B cell (primary cell): Measurements from ENCODE around the gene TUBA4A. TPM values are rescaled to one million over a fixed set of nuclear protein-coding genes. Genes with fewer than 3 reads are reported as not detected.

Experiments used
- ATAC-seq: fragments of 200-7000 bp; cut with Tn5 transposase; one replicate; pipeline ENCODE4 v1.10.0; 2021; ENCODE audit warnings: low read depth, mild to moderate bottlenecking, moderate number of reproducible peaks, moderate library complexity
- CTCF ChIA-PET: fragments of 350-600 bp; sonication (Branson Sonifier 250); formaldehyde crosslinking; loops from one replicate; lab custom pipeline; 2021; ENCODE audit warnings: antibody characterized with exemption, inconsistent platforms; lab: Charles Lee
- POLR2A ChIA-PET: fragments of 350-600 bp; sonication (Branson Sonifier 250); formaldehyde crosslinking; loops from one replicate; lab custom pipeline; 2021; ENCODE audit warnings: antibody characterized with exemption; lab: Charles Lee
- DNase-seq: peaks from one replicate; pipeline ENCODE4 v3.0.0; 2013
- H2AFZ ChIP-seq: 2 replicates; pipeline ENCODE4 v1.6.1; 2012; ENCODE audit warnings: mild to moderate bottlenecking, low read depth, low read length; ENCODE audit not compliant: insufficient read depth, poor library complexity, severe bottlenecking
- H3K27ac ChIP-seq, 2 donors: 1 replicate in 1 of 2; 2 replicates in 1 of 2; pipeline ENCODE4 v1.5.1; 2012 to 2013; ENCODE audit warnings: low read length in 2 of 2, mild to moderate bottlenecking in 2 of 2, moderate library complexity in 1 of 2
- H3K27me3 ChIP-seq, 4 experiments: fragments of 200-600 bp in 1 of 4; sonication (generic) in 1 of 4; replicated peaks in 1 of 4; 1 replicate in 2 of 4; 2 replicates in 2 of 4; pipeline versions ENCODE4 v1.6.1 to v1.7.0; 2013 to 2016; ENCODE audit warnings: low read length in 3 of 4, mild to moderate bottlenecking in 2 of 4, mixed read lengths in 1 of 4, moderate library complexity in 1 of 4; ENCODE audit not compliant: insufficient read depth in 4 of 4, control insufficient read depth in 3 of 4; ENCODE audit errors: control extremely low read depth in 1 of 4
- H3K36me3 ChIP-seq, 2 experiments: replicated peaks in 1 of 2; 1 replicate in 1 of 2; 2 replicates in 1 of 2; pipeline versions ENCODE4 v1.6.1 to v1.7.1; 2013; ENCODE audit warnings: low read length in 1 of 2; ENCODE audit not compliant: insufficient read depth in 2 of 2, control insufficient read depth in 1 of 2; ENCODE audit errors: control extremely low read depth in 1 of 2, extremely low read depth in 1 of 2
- H3K4me1 ChIP-seq, 2 donors: fragments of 200-600 bp in 1 of 2; sonication (generic) in 1 of 2; 1 replicate in 1 of 2; 2 replicates in 1 of 2; pipeline versions ENCODE4 v1.5.1 to v1.6.1; 2013 to 2017; ENCODE audit warnings: low read length in 2 of 2; ENCODE audit not compliant: control insufficient read depth in 2 of 2, insufficient read depth in 2 of 2
- H3K4me2 ChIP-seq: replicated peaks from 2 replicates; pipeline ENCODE3; 2012; ENCODE audit warnings: mild to moderate bottlenecking, low read depth, low read length; ENCODE audit not compliant: poor library complexity, severe bottlenecking
- H3K4me3 ChIP-seq, 5 experiments: fragments of 200-600 bp in 1 of 5; sonication (generic) in 1 of 5; 1 replicate in 3 of 5; 2 replicates in 2 of 5; pipeline versions ENCODE4 v1.5.1 to v1.7.0; 2011 to 2016; ENCODE audit warnings: low read length in 4 of 5, mild to moderate bottlenecking in 4 of 5, low read depth in 2 of 5, control low read depth in 1 of 5, moderate library complexity in 1 of 5; ENCODE audit not compliant: insufficient read depth in 1 of 5; ENCODE audit errors: control extremely low read depth in 1 of 5, extremely low read depth in 1 of 5
- H3K79me2 ChIP-seq: fragments of 200-600 bp; sonication (generic); one replicate; pipeline ENCODE4 v1.6.0; 2016; ENCODE audit warnings: low read length; ENCODE audit not compliant: control insufficient read depth, insufficient read depth
- H3K9ac ChIP-seq: fragments of 200-600 bp; sonication (generic); 2 replicates; pipeline ENCODE4 v1.6.1; 2017; ENCODE audit warnings: mild to moderate bottlenecking, low read length, moderate library complexity
- H3K9me3 ChIP-seq, 3 donors: one replicate each; pipeline versions ENCODE4 v1.6.1 to v1.7.1; 2013; ENCODE audit warnings: low read length in 2 of 3; ENCODE audit not compliant: control insufficient read depth in 2 of 3, insufficient read depth in 1 of 3; ENCODE audit errors: control extremely low read depth in 1 of 3
- H4K20me1 ChIP-seq: 2 replicates; pipeline ENCODE4 v1.6.0; 2012; ENCODE audit warnings: mild to moderate bottlenecking, low read length; ENCODE audit not compliant: insufficient read depth, control insufficient read depth, poor library complexity, severe bottlenecking
- H3K27ac Mint-ChIP-seq: one replicate; pipeline ENCODE4 v1.8.0; 2021; ENCODE audit warnings: mixed read lengths
- H3K27me3 Mint-ChIP-seq: one replicate; pipeline ENCODE4 v1.8.0; 2021; ENCODE audit warnings: mixed read lengths
- H3K4me1 Mint-ChIP-seq: one replicate; pipeline ENCODE4 v1.8.0; 2021; ENCODE audit warnings: mixed read lengths
- H3K4me3 Mint-ChIP-seq: one replicate; pipeline ENCODE4 v1.8.0; 2021; ENCODE audit warnings: mixed read lengths
- H3K9me3 Mint-ChIP-seq: one replicate; pipeline ENCODE4 v1.8.0; 2022; ENCODE audit warnings: mixed read lengths; ENCODE audit not compliant: insufficient read depth
- EZH2 ChIP-seq: IDR thresholded peaks from 2 replicates; pipeline ENCODE4 v1.6.1; 2012; ENCODE audit warnings: borderline replicate concordance, low read depth, mild to moderate bottlenecking, moderate library complexity, low read length; ENCODE audit not compliant: insufficient read depth, poor library complexity, severe bottlenecking
- WGBS: methylation state at CpG from one replicate; pipeline ENCODE4 v1.1.5; 2013; ENCODE audit warnings: missing lambda C conversion rate; ENCODE audit not compliant: insufficient coverage; 5-methylcytosine and 5-hydroxymethylcytosine counted together
- intact Hi-C: fragments of 100-400 bp; cut with micrococcal nuclease; formaldehyde crosslinking; loops from one replicate; pipeline ENCODE4 v1.10.0; 2022
- polyA plus RNA-seq: library from polyadenylated mRNA; depleted of rRNA; stranded (reverse); fragments of >200 nt; gene quantifications from 2 replicates; pipeline ENCODE4 v1.2.3, GENCODE V29; 2012
- total RNA-seq, 2 donors: library from RNA; stranded (reverse); fragments of 120-200 nt in 1 of 2; gene quantifications; 1 replicate in 1 of 2; 2 replicates in 1 of 2; pipeline versions ENCODE4 v1.2.3 to v1.2.4, GENCODE V29; 2013 to 2022
- TF ChIP-seq, protein P1 (sequence below): fragments of 200-600 bp; IDR thresholded peaks from one replicate; pipeline ENCODE4 v1.8.0; 2022; ENCODE audit warnings: antibody characterized with exemption, mild to moderate bottlenecking

The TUBA4A gene
- total and polyA plus RNA-seq, 2 donors (not counting 1 experiment from before 2014, with no cell fraction given), result 196 to 338 TPM

DNA sequence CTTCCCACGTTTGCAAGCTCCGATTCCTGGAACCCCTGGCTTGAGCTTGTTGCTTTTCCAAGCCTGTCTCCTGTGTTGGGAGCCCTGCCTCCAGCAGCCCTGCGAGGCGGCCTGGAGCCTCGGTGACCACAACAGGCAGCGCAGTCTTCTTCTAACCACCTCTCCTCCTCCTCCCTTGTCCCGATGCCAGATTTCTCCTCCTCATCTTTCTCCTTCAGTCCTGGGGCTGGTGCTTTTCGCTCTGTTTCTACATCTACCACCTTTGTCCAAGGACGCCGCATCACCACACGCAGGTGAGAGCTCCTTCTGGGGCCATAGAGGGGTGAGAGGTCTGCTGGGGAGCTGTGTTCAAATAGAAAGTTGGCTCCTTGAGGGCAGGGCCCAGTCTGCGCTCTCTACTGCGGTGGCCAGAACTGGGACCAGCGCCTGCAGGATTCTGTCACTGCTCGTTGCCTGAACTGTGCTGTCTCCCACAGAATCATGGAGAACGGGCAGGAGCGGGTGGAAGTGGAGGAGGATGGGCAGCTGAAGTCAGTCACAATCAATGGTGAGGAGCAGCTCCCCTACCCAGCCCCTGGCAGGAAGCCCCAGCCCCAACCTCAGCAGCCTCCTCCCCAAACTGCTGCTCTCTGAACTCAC, 29.3 kb upstream of the TUBA4A start:
- POLR2A ChIA-PET, result interaction anchor here (1.4 kb wide), 1 partner anchor 28 kb away, joined by 3 read pairs; no protein-coding TSS in a partner anchor
- WGBS, result 97% methylated on average over 11 of the region's 17 CpGs
- Mint-ChIP-seq H3K4me3 (no peak overlapping the region), H3K4me1 (peaks cover 28% of the 10 kb centered on the region), H3K9me3 (no peaks in the 10 kb centered on the region), H3K27me3 (no peaks in the 10 kb centered on the region), H3K27ac (peak overlapping the region; percentile 56)
- CTCF ChIA-PET, result interaction anchor here (0.8 to 15.8 kb wide), 5 partner anchors 10 to 106 kb away, joined by 3 to 239 read pairs (median 3); partner anchors contain the start of gene CNPPD1
- Histone ChIP-seq H3K4me2 (no peak overlapping the region), H3K27me3 (no peaks in the 10 kb centered on the region), H3K79me2 (no peaks in the 10 kb centered on the region), H3K36me3 (peaks cover 2 to 62% of the 10 kb centered on the region in 2 experiments), H3K9me3 (no peaks in the 10 kb centered on the region), H2AFZ (no peak overlapping the region), H3K4me1 (peaks cover 23 to 31% of the 10 kb centered on the region in 2 donors), H3K4me3 (no peak overlapping the region), H3K27ac (no peak overlapping the region), H3K9ac (no peak overlapping the region), H4K20me1 (peaks cover 50% of the 10 kb centered on the region)
- DNase-seq (no peak), ATAC-seq (no peak)
- TF ChIP-seq EZH2, result no peak
- TF ChIP-seq, protein P1, sequence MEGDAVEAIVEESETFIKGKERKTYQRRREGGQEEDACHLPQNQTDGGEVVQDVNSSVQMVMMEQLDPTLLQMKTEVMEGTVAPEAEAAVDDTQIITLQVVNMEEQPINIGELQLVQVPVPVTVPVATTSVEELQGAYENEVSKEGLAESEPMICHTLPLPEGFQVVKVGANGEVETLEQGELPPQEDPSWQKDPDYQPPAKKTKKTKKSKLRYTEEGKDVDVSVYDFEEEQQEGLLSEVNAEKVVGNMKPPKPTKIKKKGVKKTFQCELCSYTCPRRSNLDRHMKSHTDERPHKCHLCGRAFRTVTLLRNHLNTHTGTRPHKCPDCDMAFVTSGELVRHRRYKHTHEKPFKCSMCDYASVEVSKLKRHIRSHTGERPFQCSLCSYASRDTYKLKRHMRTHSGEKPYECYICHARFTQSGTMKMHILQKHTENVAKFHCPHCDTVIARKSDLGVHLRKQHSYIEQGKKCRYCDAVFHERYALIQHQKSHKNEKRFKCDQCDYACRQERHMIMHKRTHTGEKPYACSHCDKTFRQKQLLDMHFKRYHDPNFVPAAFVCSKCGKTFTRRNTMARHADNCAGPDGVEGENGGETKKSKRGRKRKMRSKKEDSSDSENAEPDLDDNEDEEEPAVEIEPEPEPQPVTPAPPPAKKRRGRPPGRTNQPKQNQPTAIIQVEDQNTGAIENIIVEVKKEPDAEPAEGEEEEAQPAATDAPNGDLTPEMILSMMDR, result no peak
- intact Hi-C loops, result no loop called here

DNA sequence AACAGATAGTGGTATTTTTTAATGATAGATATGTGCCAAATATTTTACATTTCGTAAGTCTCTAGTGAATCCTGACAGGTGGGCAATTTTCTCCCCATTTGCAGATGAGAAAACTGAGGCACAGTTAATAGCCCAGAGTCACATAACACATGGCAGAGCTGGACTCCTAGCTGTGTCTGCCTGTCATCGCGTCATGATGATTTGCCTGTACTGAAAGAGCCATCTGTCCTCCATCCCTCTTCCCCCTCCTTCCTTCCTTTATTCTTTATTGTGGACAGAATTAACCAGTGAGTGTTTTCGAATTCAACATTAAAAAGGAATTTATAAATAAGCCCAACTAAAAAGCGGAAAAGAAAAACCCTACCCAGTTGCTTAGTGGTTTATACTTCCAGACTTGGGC, 28.7 kb upstream of the TUBA4A start:
- no peaks in the 10 kb centered on the region for H3K27me3 ChIP-seq
- peaks cover 35% of the 10 kb centered on the region for H3K4me1 Mint-ChIP-seq
- H4K20me1 ChIP-seq, result peaks cover 50% of the 10 kb centered on the region
- TF ChIP-seq EZH2, result no peak
- TF ChIP-seq, protein P1, result no peak
- H3K79me2 ChIP-seq, result peaks cover 3% of the 10 kb centered on the region
- no peak overlapping the region for H3K4me3 ChIP-seq
- no peak overlapping the region for H3K9ac ChIP-seq
- H3K4me3 Mint-ChIP-seq, result no peak overlapping the region
- H3K27ac Mint-ChIP-seq, result no peak overlapping the region
- no peaks in the 10 kb centered on the region for H3K27me3 Mint-ChIP-seq
- ChIA-PET CTCF (interaction anchor here (0.9 to 15.8 kb wide), 5 partner anchors 11 to 77 kb away, joined by 3 to 239 read pairs (median 5); partner anchors contain the start of genes ANKZF1 and ATG9A), POLR2A (interaction anchor here (0.6 to 7.2 kb wide), 3 partner anchors 29 to 401 kb away, joined by 3 to 106 read pairs (median 8); partner anchors contain the start of genes TUBA4A and TUBA4B)
- DNase-seq (no peak), ATAC-seq (no peak)
- no peak overlapping the region for H2AFZ ChIP-seq
- H3K9me3 Mint-ChIP-seq, result no peaks in the 10 kb centered on the region
- H3K9me3 ChIP-seq, result no peaks in the 10 kb centered on the region
- no peak overlapping the region for H3K27ac ChIP-seq
- H3K36me3 ChIP-seq, result peaks cover 2 to 62% of the 10 kb centered on the region in 2 experiments
- H3K4me1 ChIP-seq, result peaks cover 27 to 38% of the 10 kb centered on the region in 2 donors
- H3K4me2 ChIP-seq, result no peak overlapping the region
- WGBS, result 100% methylated on average over 1 of the region's 5 CpGs
- intact Hi-C loops, result no loop called here
